Fibroblast of mammary gland (primary cell): Measurements from ENCODE around the gene LGALS8.

Experiments used
- DNase-seq: peaks from one replicate; pipeline ENCODE4 v3.0.0-alpha.2; 2010; ENCODE audit warnings: low read depth
- H3K4me3 ChIP-seq: 2 replicates; pipeline ENCODE4 v1.5.1; 2011; ENCODE audit warnings: low read depth, mild to moderate bottlenecking, low read length, moderate library complexity; ENCODE audit not compliant: control insufficient read depth
- TF ChIP-seq, protein P1 (sequence below): conservative IDR thresholded peaks from 2 replicates; pipeline ENCODE4 v1.5.1; 2011; ENCODE audit warnings: low read depth, low read length, inconsistent platforms; ENCODE audit not compliant: control insufficient read depth, insufficient read depth

Gene LGALS8

DNA sequence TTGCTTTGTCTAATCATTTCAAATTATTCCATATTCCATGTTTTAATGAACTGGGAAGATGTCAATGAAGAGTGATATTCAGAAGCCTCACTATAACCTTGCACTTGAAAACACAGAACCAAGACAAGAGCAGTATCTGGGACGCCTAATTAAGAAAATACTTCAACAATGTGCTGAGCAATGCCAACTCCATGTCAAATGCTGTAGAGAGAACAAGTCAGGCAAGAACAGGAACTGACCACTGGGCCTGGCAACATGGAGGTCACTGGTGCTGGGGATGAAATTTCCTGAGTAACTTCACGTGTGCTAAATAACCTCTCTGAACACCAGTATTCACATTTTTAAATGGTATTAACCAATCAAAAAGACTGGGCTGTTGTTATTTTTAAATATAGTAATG is 57.7 kb downstream of the LGALS8 start:
- DNase-seq, result no peak
- no peak overlapping the region for H3K4me3 ChIP-seq
- TF ChIP-seq, protein P1, sequence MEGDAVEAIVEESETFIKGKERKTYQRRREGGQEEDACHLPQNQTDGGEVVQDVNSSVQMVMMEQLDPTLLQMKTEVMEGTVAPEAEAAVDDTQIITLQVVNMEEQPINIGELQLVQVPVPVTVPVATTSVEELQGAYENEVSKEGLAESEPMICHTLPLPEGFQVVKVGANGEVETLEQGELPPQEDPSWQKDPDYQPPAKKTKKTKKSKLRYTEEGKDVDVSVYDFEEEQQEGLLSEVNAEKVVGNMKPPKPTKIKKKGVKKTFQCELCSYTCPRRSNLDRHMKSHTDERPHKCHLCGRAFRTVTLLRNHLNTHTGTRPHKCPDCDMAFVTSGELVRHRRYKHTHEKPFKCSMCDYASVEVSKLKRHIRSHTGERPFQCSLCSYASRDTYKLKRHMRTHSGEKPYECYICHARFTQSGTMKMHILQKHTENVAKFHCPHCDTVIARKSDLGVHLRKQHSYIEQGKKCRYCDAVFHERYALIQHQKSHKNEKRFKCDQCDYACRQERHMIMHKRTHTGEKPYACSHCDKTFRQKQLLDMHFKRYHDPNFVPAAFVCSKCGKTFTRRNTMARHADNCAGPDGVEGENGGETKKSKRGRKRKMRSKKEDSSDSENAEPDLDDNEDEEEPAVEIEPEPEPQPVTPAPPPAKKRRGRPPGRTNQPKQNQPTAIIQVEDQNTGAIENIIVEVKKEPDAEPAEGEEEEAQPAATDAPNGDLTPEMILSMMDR, result no peak

DNA sequence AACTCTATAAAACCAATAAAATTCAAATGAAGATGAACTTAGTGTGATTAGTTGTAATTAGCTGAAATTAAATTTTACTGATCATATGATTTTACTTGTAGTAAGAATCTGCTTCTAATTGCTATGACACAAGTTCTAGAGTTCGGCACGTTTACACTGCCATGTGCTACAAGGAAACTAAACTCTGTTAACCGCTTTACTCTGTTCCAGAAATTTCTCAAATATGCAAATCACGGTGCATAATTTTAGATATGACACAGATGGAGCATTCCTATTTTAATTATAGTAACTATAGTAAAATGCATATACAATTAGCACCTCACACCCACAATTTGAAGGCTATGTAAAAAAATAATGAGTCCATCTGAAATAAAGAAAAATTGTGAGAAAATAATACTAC is 65.7 kb downstream of the LGALS8 start:
- TF ChIP-seq, protein P1, result no peak
- DNase-seq, result no peak
- H3K4me3 ChIP-seq, result no peak overlapping the region

DNA sequence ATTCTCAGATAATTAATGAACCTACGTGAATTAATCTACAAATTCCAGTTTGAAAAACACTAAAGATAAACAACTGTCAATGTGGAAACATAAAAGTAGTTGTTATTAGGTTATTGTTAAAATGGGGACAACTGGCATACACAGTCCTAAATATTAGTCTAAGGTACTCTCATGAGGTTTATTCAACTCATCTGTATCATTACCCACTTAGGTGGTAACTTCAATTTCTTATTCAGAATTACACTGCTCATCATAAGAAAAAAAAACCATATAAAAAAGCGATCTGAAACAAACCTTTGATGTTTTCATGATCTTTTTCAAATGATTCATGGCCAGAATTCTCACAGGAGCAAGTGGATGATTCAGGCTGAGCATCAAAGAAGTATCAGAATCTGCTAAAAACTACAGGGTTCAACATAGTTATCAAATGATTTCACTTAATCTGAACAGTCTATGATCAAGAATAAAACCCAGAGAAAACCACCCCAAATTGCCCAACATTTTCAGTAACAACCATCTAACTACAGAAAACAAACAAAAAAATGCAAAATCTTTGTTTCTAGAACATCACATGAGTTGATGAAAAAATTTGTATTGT is 66.9 kb downstream of the LGALS8 start:
- no peak for DNase-seq
- TF ChIP-seq, protein P1, result no peak
- H3K4me3 ChIP-seq, result no peak overlapping the region

DNA sequence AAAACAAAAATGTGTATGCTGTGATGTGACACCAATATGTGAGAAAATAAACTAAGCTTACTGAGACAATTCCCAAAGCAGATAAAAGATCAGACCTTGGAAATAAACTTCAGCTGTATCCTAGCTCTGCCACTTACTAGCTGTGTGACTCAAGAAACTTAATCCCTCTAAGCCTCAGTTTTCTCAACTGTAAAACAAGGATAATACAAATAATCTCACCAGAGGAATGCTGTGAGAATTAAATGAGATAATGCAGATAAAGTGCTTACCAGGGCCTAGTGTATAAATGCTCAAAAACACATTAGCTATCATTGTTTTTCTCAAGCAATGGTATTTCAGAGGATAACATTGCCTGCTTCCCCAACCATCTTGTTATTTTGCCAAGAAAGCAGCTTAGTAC is 78.4 kb downstream of the LGALS8 start:
- DNase-seq, result no peak
- TF ChIP-seq, protein P1, result no peak
- H3K4me3 ChIP-seq, result no peak overlapping the region
